Measurements from ENCODE around the gene TTLL6.
A peak's percentile ranks its signal among the peaks of the same experiment; 100 is the strongest.
"Not testable (repeated sequence)": the region's sequence is repeated elsewhere in the genome, so short reads cannot be mapped to it uniquely, and the experiment has no call there.

The TTLL6 gene

DNA sequence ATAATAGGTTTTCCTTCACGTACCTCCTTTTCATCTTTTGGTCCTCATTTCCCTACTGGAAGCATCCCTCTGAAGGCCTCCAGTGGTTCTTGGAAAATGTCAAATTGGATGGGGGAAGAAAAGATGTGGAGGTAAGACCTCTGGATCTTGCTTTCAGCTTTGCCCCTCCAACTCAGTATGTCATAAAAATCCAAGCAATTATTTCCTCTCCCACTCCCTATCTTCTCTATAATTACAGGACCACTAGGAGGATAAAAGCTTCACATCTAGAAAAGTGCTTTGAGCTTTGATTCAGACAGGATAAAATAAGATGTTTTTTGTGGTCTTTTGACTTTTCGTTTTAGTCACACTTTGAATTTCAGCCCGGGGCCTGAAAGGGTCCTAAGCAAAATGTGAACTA is 1.7 kb downstream of the TTLL6 start:
- DNase-seq (ENCODE audit: low spot score): no peak

DNA sequence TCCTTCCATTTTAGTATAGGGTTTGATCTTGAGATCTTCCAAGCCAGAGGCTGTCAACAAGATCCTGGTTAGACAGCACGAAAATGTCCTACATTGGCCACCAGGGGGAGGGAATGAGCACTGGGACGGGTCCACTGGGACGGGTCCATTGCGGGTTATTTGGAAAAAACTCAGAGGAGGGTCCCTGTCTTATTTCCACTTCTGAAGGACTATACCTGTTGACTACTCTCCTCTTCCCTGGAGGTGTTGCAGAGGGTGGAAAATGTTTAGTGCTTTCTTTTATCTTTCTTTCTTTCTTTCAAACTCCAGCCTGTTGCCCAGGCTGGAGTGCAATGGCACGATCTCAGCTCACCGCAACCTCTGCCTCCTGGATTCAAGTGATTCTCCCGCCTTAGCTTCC is 2.5 kb downstream of the TTLL6 start:
- peak; percentile 65 for DNase-seq (ENCODE audit: low spot score)

DNA sequence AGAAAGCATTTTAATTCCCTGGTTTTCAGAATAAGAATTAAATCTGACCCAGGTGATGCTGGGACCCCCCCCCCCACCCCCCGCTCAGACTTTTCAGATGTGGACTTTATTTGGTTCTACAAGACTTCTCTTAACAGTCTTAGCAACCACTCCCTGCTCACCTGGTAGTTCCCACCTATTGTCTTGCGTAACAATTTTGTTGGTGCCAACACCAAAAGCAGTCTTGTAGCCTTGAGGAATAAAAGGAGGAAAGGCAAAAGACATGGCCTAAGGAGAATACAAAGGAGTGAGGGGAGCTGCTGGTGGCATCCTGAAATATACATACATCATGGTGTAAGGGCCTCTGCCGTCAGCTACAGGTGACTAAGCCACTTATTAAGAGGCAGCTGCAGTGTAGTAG is 5.0 kb downstream of the TTLL6 start:
- no peak for DNase-seq (ENCODE audit: low spot score)

DNA sequence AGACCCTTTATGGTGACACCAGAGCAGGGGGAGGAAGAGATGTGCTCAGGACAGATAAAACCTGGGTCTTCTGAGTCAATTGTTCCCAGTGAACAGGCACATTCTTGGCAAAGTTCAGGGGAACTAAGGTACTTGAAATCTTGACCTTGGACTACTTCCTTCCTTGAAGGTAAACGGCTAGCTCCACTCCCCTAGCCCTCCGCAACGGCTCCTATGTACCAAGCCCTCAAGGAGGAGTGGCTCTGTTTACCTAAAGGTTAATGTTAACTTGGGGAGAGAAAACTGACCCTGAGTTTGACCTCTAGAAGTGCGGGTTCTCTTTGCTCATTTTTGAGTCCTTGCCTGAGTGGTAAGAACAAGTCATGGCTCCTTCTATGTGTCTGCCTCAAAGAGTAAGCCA is 7.8 kb downstream of the TTLL6 start:
- DNase-seq (ENCODE audit: low spot score): no peak

- peak; percentile 64 for DNase-seq (ENCODE audit: low spot score)
These were observed 12.1 kb downstream of the TTLL6 start for GRCh38 chr17:48804936-48805411.

- no peak for DNase-seq (ENCODE audit: low spot score)
These were observed 16.3 kb downstream of the TTLL6 start for GRCh38 chr17:48800626-48801217.

- no peak for DNase-seq (ENCODE audit: low spot score)
These were observed 17.8 kb downstream of the TTLL6 start for GRCh38 chr17:48799069-48799723.

DNA sequence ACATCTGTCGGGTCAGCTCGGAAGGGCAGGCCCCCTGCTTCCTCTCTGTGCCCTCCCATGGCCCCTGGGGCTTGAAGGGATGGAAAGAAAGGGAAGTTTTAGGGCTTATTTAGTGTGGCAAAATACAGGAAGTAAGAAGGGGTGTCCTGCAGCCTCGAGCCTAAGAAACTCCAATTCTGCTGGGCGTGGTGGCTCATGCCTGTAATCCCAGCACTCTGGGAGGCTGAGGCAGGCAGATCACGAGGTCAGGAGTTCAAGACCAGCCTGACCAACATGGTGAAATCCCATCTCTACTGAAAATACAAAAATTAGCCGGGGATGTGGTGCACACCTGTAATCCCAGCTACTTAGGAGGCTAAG is 20.9 kb downstream of the TTLL6 start:
- not testable (repeated sequence) for DNase-seq (ENCODE audit: low spot score)

DNA sequence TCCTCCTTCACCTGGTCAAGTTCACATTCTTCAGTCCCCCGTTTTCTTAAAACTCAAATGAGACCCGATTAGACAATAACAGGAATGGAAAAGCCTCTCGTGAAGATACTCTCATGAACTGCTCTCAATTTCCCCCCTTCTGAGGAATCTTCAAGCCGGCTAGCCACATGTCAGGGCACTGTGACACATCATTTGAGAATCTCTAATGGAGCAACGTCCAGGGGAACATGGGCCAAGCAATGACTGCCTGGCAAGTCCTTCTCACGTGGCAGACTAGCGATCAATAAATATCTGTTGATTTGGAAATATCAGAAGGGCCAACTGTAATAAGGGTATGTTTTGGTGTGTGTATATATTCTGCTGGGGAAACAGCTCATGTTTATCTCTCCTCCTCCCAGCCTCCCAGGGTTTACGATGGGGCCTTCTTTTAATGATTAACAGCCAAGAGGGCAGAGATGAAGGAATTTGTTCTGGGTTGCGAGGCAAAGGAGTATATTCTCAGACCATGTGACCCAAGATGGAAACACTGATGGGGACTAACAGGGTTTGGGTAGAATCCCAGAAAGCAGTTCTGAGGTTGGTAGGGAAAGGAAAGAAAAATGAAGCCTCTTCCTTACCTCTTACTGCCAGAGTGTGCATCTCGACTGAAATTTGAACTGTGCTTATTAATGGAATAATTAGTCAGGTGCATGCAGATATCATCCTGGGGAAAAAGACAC is 21.4 kb downstream of the TTLL6 start:
- DNase-seq (ENCODE audit: low spot score): no peak

- DNase-seq (ENCODE audit: low spot score): no peak
These were observed 24.8 kb downstream of the TTLL6 start for GRCh38 chr17:48792033-48792798.

- DNase-seq (ENCODE audit: low spot score): no peak
These were observed 25.6 kb downstream of the TTLL6 start for GRCh38 chr17:48791128-48792032.

- no peak for DNase-seq (ENCODE audit: low spot score)
These were observed 26.4 kb downstream of the TTLL6 start for GRCh38 chr17:48790607-48791127.

DNA sequence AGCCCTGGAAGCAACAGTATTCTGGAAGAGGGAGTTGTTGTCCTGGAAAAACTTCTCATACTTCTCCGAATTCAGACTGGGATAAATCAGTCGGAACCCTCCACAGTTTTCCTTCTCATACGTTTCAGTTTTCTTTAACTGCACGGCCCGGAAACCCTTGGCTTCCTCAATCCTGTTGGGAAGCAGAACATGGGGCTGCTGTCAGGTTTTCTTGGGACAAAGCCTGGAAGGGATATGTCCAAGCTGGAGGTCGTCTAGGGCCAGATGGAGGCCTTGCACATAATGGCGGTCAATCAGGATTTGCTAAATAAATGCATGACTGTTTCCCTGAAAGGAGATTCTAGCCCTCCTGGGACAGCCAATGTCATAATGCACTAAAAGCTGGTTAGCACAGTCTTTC is 29.2 kb downstream of the TTLL6 start:
- DNase-seq (ENCODE audit: low spot score): no peak

GRCh38 chr17:48779421-48779820 is 37.6 kb downstream of the TTLL6 start:
- no peak for DNase-seq (ENCODE audit: low spot score)

DNA sequence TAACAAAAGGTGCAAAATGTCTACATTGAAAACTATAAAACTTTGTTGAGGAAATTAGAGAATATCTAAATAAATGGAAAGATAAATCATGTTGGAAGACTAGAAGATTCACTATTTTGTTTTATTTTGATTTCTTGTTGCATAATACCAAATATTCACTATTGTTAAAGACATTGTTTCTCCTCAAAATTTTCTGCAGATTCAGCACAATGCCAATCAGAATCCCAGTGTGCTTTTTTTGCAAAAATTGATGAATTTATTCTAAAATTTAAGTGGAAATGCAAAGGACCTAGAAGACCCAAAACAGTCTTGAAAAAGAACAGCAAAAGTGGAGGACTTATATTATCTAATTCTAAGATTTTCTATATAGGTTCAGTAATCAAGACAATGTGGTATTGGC is 40.4 kb downstream of the TTLL6 start:
- no peak for DNase-seq (ENCODE audit: low spot score)

DNA sequence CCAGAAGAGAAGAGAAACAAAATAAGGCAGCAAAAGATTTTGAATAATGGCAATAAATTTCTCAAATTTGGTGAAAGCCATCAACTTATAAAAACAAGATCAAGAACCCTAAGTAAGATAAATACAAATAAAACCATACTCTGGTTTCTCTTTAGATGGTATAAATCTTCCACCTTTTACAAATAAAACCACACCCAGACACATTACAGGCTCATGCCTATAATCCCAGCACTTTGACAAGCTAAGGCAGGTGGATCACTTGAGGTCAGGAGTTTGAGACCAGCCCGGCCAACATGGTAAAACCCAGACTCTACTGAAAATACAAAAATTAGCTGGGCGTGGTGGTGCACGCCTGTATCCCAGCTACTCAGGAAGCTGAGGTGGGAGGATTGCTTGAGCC is 43.8 kb downstream of the TTLL6 start:
- no peak for DNase-seq (ENCODE audit: low spot score)

DNA sequence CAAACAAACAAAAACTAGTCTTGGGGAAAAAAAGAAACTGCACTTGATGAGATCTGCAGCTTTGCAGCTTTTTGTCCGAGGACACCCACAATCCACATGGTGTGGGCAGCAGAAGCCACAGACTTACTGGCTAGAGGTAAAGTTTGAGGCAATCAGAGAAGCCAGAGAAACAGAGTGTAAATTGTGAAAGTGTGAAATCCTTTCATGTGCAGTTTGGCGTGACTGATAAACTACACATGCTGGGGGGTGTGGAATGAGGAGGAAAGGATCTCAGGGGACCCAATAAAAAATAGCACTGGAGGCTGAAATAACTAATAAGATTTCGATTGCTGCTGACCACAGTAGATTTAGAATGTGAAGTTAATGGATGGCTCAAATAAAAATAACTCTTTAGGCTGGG is 46.1 kb downstream of the TTLL6 start:
- no peak for DNase-seq (ENCODE audit: low spot score)

DNA sequence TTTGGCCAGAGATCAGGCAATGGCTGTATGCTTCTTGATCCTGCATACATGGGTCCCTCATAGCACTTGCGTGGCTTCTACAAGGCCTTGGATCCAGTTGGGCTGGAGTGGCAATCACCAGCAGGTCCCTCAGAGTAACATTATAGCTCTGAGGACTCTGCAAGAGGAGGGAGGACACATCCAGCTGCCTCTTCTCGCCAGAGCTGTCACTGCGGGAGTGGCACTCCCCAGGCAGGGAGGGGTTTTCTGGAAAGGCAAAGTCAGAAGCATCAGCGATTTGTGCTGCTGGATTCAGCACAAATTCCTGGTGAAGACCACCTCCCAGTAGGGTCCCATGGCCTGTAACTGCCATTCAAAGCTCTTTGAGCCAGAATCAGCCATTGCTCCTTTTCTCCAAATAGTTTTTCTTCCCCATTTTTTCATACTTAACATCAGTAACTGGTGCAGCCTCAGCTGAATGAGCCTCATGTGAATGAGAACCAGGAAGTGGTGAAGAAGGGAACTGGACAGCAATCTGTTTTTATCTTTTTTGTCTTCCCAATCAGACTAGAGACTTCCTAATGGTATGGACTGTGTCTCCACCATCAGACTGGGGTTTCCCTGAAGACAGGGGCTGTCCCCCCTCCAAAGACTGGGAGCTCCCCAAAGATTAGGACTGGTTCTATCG is 47.9 kb downstream of the TTLL6 start:
- no peak for DNase-seq (ENCODE audit: low spot score)

DNA sequence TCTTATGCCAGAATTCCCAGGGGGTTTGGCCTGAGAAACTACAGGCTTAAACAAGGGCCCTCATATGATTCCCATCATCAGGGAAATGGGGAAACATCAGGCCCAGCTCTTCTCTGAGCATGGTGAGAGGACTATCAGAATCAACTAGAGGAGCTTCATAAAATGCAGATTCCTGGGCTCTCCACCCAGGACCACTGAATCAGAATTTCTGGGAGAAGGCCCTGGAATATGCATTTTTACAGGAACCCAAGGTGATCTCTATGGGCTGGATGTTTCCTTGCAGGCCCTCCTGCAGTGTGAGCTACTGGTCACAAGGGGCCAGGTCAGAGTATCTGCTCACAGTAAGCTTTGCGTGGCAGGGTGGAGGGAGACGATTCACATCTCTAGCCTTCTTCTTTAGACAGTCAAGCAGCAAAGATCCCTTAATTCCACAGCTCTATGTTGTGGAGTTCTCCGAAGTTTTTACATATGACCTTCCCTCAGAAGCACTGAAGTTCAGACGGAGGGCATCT is 49.7 kb downstream of the TTLL6 start:
- DNase-seq (ENCODE audit: low spot score): no peak

GRCh38 chr17:48761114-48761513 is 55.9 kb downstream of the TTLL6 start:
- no peak for DNase-seq (ENCODE audit: low spot score)

DNA sequence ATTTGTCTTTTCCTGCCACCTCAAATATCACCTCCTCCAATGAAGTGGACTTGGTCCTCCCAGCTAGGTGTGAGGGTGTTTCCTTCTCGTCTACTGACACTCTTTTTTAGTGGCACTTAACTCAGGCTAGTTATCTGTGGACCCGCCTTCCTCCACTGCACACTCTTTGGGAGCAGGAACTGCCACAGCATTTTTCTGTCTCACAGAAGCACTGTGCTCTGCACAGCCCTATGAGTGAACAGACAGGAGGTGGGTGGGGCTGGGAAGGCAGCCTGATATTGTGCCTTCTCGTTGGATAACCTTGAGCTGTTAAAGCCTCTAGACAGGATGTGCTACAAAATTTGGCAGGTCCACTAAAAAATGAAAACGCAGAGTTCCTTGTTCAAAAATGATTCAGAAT is 56.6 kb downstream of the TTLL6 start:
- DNase-seq (ENCODE audit: low spot score): no peak

Data from CD4-positive, alpha-beta T cell treated with Interleukin-15 for 4 hours (primary cell).